ENCODE measurements around the gene GIGYF2. TPM values are rescaled to one million over a fixed set of nuclear protein-coding genes. Genes with fewer than 3 reads are reported as not detected.

Gene GIGYF2
- total RNA-seq, 6 donors from 2014 or later, result 54.7 to 127 (median 70.8) TPM

DNA sequence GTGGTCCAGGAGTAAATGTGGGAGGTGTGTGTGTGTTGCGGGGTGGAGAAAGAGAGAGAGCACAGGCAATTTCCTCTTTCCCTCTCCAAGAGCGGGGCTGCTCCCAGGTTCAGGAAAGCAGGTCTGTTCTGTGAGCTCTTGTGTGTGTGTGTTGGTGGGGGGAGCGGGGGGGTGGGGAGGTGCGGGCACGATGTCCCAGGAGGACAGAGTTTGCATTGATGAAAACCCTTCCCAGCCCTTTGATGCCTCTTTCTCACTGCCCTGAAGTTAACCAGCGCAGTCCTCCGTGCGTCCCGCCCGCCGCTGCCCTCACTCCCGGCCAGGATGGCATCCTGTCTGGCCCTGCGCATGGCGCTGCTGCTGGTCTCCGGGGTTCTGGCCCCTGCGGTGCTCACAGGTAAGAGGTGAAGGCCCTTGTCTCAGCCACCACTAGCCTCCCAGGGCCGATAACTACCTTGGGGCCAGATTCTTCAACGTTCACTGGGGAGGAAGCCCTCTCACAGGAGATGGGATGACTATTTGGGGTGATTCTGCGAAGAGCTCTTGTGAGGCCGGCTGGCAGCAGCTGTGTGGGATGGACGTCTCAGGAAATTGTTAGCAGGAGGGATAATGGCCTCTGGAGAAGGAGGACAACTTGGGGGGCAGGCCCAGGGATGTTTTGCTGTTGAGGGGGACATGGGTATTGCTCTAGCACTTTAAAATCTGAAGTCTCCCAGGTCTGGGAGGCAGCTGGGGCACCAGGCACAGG, 173.1 kb downstream of the GIGYF2 start, which contains the start of gene SNORC:
Gene SNORC, plus strand, starts transcription at position 247 of the 748 bp plus-strand sequence. Its CDS starts 78 bp downstream, at position 325.
- no peak for ATAC-seq (ENCODE audit: low FRiP score in 2 of 2)

DNA sequence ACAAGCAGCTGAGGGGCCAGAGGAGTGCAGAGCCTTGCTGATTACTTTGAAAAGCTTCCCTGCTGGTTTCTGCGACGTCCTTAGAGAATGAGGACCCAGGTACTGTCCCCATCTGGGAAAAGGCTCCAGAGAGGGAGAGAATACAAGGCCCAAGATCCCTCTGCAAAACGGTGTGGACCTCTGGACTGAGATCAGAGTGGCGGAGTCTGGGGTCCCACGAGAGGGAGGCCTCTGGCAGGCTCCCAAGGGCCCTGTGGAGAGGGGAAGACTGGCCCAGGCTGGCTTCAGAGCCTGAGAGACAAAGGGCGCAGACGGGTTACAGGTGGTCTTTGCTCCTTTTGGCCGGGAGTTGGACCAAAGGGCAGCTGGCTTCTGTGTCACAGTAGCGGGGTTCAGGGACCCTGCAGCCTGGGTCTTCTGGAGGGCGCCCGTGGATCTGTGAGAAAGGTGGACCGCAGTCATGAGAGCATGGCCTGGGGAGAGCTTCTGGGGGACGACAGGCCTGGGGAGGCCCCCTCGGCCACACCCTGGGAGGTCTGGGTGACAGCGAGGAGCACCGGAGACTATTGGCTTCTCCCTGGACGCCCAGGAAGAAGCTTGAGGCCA, 173.7 kb downstream of the GIGYF2 start:
- Histone ChIP-seq H3K27ac (no peak overlapping the region), H3K4me3 (no peak overlapping the region), H3K27me3 (peaks cover 0 to 7% (median 3%) of the 10 kb centered on the region in 4 donors), H3K36me3 (no peaks in the 10 kb centered on the region), H3K4me1 (peaks cover 2 to 6% (median 4%) of the 10 kb centered on the region in 4 donors), H3K9me3 (no peaks in the 10 kb centered on the region)
- no peak for TF ChIP-seq POLR2A (IDR thresholded peaks at IDR 0.05)
- TF ChIP-seq POLR2AphosphoS5 (IDR thresholded peaks at IDR 0.05), result no peak
- TF ChIP-seq EP300 (IDR thresholded peaks at IDR 0.05), result no peak
- TF ChIP-seq, protein P1, sequence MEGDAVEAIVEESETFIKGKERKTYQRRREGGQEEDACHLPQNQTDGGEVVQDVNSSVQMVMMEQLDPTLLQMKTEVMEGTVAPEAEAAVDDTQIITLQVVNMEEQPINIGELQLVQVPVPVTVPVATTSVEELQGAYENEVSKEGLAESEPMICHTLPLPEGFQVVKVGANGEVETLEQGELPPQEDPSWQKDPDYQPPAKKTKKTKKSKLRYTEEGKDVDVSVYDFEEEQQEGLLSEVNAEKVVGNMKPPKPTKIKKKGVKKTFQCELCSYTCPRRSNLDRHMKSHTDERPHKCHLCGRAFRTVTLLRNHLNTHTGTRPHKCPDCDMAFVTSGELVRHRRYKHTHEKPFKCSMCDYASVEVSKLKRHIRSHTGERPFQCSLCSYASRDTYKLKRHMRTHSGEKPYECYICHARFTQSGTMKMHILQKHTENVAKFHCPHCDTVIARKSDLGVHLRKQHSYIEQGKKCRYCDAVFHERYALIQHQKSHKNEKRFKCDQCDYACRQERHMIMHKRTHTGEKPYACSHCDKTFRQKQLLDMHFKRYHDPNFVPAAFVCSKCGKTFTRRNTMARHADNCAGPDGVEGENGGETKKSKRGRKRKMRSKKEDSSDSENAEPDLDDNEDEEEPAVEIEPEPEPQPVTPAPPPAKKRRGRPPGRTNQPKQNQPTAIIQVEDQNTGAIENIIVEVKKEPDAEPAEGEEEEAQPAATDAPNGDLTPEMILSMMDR (IDR thresholded peaks at IDR 0.05), result no peak
- whole genome bisulfite sequencing, 2 donors, result 90 to 93% methylated on average over 11 to 17 of the region's 17 CpGs
- DNase-seq (no peak), ATAC-seq (ENCODE audit: low FRiP score in 2 of 2) (no peak)

More for the DNA sequence above, 173.1 kb downstream of the GIGYF2 start, which contains the start of gene SNORC:
- no peaks in the 10 kb centered on the region for H3K4me1 ChIP-seq
- no peak for TF ChIP-seq POLR2AphosphoS5 (IDR thresholded peaks at IDR 0.05)
- no peak for TF ChIP-seq EP300 (IDR thresholded peaks at IDR 0.05)
- TF ChIP-seq, protein P1 (IDR thresholded peaks at IDR 0.05), result no peak
- no peak for TF ChIP-seq POLR2A (IDR thresholded peaks at IDR 0.05)
- H3K4me3 ChIP-seq, result no peak within 1 kb of the TSS
- H3K27me3 ChIP-seq, result peaks cover 0 to under 1% (median 0%) of the 10 kb centered on the region in 4 donors
- DNase-seq, result peak in 1 of 2 donors; percentile 81
- WGBS, 2 donors, result 83 to 87% methylated on average over 19 to 20 of the region's 21 CpGs
- no peaks in the 10 kb centered on the region for H3K36me3 ChIP-seq
- no peaks in the 10 kb centered on the region for H3K9me3 ChIP-seq
- no peak within 1 kb of the TSS for H3K27ac ChIP-seq

DNA sequence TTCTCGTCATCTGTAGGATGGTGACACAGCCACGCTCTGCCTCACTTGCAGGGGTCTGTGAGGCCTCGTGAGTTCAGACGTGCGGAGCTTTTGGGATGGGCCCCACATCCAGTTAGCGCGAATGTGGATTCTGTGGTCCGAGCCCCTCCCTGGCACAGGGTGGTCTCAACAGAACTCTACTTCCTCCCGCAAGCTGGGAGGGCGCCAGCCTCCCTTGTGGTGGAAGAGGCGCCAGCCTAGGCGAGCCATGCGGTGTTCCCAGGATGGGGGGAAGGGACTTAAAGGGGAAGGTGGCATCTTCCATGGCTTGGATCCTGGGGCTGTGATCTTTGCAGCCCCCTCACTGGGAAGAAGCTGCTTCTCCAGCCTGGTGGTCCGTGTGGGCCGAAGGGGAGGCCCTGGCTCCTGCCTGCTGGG, 174.3 kb downstream of the GIGYF2 start:
- H3K9me3 ChIP-seq, result no peaks in the 10 kb centered on the region
- H3K36me3 ChIP-seq, result no peaks in the 10 kb centered on the region
- ATAC-seq (ENCODE audit: low FRiP score in 2 of 2), result no peak
- H3K27ac ChIP-seq, result no peak overlapping the region
- no peak for TF ChIP-seq POLR2AphosphoS5 (IDR thresholded peaks at IDR 0.05)
- no peak for TF ChIP-seq EP300 (IDR thresholded peaks at IDR 0.05)
- DNase-seq, result no peak
- 71 to 76% methylated on average over 10 to 13 of the region's 15 CpGs for WGBS, 2 donors
- no peak overlapping the region for H3K4me3 ChIP-seq
- peaks cover 0 to 13% (median 7%) of the 10 kb centered on the region in 4 donors for H3K27me3 ChIP-seq
- peaks cover 7 to 12% (median 8%) of the 10 kb centered on the region in 4 donors for H3K4me1 ChIP-seq

DNA sequence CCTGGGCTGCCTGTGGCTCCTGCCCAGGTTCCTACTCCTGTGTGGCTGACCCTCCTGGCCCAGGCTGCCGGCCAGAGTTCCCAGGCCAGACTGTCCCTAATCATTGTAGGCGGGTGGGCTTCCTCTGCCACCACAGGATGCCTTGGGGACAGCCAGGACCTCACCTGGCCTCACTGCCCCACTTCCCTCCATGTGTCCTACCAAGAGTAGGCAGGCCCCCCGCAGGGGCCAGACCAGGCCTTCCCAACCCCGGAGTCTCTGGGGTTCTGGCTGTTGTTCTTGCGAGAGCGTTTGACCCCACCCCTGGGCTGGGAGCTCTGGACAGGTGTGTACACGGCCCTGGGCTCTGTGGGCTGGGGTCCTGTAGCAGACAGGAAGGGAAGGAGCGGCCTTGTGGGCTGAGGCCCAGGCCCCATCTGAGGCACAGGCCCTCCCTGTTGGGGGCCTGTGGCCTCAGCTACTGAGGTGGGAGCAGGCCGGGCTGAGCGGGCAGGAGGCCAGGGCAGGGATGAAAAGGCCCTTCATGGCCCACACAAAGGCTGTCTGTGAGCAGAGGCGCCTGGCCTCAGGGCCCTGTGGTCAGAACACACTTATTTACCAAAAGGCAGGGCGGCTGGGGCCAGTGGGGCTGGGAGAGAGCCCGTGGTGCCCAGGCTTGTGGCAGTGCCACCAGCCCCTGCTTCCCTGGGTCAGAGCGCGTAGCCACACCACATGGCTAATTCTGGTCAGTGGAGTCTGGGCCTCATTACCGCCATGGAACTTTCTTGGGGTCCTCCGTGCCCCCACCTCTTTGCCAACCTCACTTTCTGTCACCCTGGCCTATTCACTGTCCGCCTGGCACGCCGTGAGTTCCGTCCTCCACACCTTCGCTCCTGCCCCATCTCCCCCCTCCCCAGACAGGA, 175.0 kb downstream of the GIGYF2 start:
- 94% methylated on average over 16 to 19 of the region's 22 CpGs for WGBS, 2 donors
- Histone ChIP-seq H3K27me3 (peaks cover 0 to 19% (median 11%) of the 10 kb centered on the region in 4 donors), H3K27ac (no peak overlapping the region), H3K4me1 (peaks cover 7 to 18% (median 14%) of the 10 kb centered on the region in 4 donors), H3K36me3 (no peaks in the 10 kb centered on the region), H3K9me3 (no peaks in the 10 kb centered on the region), H3K4me3 (no peak overlapping the region)
- peak in 1 of 2 donors; percentile 58 for DNase-seq
- peak in 1 of 2 donors; percentile 10 for ATAC-seq (ENCODE audit: low FRiP score in 2 of 2)
- TF ChIP-seq, protein P1 (IDR thresholded peaks at IDR 0.05), result no peak
- no peak for TF ChIP-seq POLR2AphosphoS5 (IDR thresholded peaks at IDR 0.05)
- no peak for TF ChIP-seq EP300 (IDR thresholded peaks at IDR 0.05)
- TF ChIP-seq POLR2A (IDR thresholded peaks at IDR 0.05), result no peak
